NCI-H2171 (cell line): ENCODE measurements around the gene ADM5.

Source experiments
- DNase-seq: peaks from one replicate; lab custom pipeline; 2025; lab: John Stamatoyannopoulos, UW

ADM5 gene

GRCh38 chr19:49658566-49659442 lies 30.6 kb upstream of the ADM5 start:
- no peak for DNase-seq

- no peak for DNase-seq
These were observed 28.9 kb upstream of the ADM5 start for GRCh38 chr19:49660338-49660961.

DNA sequence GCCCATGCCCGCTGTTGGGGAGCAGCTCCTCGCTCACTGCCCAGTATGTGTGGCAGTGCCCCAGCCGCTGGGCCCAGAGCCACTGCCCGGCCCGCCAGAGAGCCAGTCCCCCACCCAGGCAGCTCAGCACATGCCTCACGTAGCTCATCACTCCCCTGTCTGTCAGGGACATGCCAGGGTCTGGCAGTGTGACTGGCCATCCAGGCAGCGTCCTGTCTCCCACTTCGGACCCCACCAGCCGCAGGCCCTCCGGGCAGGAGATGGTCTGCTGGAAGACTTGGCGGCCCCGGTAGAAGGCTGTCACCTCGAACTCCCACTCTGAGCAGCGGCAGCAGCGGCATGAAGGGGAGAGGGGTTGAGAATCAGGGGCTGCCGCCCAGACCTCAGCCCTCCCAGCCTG lies 27.4 kb upstream of the ADM5 start:
- no peak for DNase-seq

- DNase-seq, result no peak
These were observed 26.2 kb upstream of the ADM5 start for GRCh38 chr19:49663224-49663623.

- peak; percentile 91 for DNase-seq
These were observed 25.0 kb upstream of the ADM5 start for GRCh38 chr19:49664171-49665035.

GRCh38 chr19:49665036-49665350 lies 24.4 kb upstream of the ADM5 start:
- no peak for DNase-seq

DNA sequence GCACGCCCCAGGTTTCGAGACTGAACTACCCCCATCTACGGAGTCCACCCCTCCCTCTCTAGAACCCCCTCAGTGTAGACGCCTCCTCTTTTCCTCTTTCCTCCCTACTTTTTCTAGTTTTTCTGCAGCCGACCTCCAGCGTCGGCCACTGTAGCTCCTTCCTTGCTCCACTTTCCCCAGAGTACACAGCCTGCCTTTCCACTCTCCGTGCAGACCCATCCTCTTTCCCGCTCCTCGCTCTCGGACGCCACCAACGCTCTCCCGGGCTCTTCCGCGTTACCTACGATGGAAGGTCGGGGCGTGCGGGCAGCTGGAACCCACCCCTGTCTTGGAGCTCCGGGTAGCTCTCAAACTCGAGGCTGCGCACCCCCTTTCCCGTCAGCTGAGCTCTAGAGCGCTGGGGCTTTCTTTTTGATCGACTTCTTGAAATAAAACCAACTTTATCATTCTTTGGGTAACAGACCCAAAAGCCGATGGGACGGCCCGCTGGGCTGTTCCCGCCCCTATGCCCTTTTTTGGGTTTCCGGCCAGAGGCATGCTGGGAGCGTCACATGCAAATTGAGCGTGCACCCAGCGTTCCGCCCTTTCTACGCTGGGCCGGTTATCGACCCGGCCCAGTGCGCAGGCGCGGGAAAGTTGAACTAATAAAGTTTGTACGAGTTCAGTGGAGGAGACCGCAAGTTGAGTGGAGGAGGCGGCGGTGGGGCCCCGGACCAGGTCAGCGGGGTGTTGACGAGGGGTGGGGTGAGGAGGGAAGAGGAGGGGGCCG lies 23.9 kb upstream of the ADM5 start, which contains the start of the genes BCL2L12 and IRF3:
Gene BCL2L12 (plus strand): TSS at position 583 of the 769 bp plus-strand sequence. CDS start 760 bp downstream, outside the sequence.
Gene IRF3 (minus strand): TSS at position 507 of the 769 bp plus-strand sequence. CDS start 1,019 bp downstream, outside the sequence.
- DNase-seq, result peak; percentile 86

- DNase-seq, result no peak
These were observed 23.3 kb upstream of the ADM5 start for GRCh38 chr19:49666120-49666444.

GRCh38 chr19:49667473-49667872 lies 21.9 kb upstream of the ADM5 start:
- DNase-seq, result no peak

- DNase-seq, result no peak
These were observed 19.9 kb upstream of the ADM5 start for GRCh38 chr19:49669516-49669915.

DNA sequence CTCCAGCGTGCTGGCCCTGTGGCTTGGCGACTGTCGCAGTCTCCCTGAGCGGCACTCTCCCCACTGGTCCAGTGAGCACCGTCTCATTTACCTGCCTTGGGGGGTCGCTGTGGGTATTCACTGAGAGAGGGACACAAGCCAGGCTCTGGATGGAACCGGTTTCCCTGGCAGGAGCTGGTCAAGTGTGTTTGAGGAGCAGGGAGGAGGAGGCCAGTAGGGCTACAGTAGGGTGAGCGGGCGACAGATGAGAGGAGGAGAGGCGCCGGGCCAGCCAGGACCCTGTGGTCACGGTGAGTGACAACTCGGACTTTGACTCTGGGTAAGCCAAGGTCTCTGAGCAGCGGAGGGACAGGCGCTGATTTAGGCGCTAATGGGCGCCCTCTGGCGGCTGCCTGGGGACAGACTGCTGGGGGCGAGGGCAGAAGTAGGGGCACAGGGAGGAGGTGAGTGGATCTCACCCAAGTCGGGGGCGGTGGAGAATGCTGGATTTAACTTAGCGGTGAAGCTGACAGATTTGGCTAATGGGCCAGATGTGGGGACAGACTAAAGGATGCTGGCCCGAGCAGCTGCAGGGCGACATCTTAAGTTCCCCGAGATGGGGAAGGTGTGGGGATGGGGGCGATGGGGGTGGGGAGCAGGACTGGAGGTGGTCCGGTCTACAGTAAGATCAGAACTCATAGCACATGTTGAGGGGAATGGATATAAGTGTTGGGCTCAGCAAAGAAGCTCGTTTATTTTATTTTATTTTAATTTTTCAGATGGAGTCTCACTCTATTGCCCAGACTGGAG lies 17.1 kb upstream of the ADM5 start:
- DNase-seq, result peak; percentile 18

GRCh38 chr19:49676136-49676783 lies 13.1 kb upstream of the ADM5 start:
- DNase-seq, result peak; percentile 79

DNA sequence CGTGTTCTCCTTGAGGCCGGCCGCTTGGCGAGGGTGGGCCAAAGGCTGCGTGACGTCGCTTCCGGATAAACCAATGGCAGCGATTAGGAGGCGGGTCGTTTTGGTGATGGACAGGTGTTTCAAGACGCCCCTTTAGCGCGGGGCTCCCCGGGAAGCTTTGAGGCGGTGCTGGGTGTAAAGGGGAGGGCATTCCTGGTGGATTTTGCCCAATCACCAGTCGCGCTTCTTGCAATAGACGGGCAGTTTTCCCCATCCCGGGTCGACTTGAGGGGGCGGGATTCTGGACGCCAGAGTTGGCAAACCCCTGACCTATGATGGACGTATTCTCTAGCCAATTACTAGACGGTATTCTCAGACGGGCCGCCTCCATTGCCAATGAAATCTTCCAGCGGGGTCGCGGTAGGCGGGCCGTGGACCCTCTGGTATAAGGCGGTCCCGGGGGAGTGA lies 12.6 kb upstream of the ADM5 start:
- peak; percentile 100 for DNase-seq

- DNase-seq, result peak; percentile 45
These were observed 12.0 kb upstream of the ADM5 start, which contains the start of gene PRMT1 for GRCh38 chr19:49677231-49677900. PRMT1 (plus strand) TSS chr19:49677271; CDS start chr19:49677281, 10 bp downstream.

DNA sequence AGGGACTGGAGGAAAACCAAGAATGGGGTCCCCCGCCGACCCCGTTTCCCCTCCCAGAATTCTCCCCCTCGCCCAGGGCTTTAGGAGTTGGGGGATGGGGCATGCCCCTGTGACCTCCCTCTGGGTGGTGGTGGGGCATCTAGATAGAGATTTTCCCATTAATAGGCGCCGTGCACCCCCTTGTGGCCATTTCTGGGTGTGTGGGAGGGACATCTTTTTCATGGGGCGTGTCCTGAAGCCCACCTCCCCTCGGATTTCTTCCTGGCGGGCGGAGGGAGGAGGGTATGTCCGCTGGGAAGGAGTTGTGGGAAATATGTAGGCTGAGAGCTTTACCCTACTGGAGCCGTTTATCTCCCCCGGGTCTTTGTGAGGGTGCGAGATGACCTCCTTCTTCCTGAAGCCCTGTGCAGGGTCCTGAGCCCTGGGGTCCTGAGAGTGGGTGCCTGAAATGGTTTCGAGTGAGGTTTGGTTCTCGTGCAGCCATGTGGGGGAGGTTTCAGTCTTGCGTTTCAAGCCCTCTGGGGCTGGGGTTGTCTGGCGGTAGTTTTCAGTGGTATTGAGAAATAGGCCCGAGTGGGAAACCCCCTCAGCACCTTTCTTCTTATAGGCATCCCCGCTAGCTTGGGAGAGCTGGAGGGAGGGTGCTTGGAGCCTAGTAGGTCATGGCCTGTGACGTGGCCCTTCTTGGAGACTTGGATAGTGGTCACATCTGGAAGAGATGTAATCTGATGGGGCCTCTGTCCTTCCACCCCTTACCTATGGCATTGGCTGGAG lies 11.3 kb upstream of the ADM5 start:
- peak; percentile 68 for DNase-seq

DNA sequence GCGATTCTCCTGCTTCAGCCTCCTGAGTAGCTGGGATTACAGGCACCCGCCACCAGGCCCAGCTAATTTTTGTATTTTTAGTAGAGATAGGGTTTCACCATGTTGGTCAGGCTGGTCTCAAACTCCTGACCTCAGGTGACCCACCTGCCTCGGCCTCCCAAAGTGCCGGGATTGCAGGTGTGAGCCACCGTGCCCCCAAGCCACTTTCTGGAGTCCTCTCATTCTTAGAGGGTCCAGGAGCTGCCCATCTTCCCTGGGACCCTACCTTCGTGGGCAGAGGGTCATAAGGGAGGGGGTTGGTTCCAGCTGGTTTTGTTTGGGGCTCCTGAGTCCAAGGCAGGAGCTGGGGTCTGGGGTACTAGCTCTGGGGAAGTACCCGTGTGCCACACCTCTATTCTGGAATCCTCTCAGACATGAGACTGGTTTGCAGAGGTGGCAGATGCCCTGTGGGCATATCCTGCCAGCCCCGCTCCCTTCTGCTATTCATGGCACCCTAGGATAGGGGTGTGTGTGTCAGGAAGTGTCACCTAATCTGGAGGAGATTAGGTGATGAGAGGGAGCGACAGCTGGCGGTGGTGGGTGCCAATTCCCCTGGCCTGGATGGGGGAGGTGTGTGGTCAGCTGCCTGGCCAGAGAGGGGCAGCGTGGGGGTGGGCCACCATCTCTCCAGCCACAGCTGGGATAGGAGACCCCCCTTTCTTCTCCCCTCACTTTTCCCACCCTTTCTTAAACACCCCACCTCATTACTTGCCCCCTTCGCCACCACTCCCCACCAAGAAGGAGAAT lies 10.2 kb upstream of the ADM5 start:
- DNase-seq, result peak; percentile 3

- DNase-seq, result no peak
These were observed 9.5 kb upstream of the ADM5 start for GRCh38 chr19:49679771-49680413.
